Measurements from ENCODE around the gene TFDP2.
"Not testable (repeated sequence)": the region's sequence is repeated elsewhere in the genome, so short reads cannot be mapped to it uniquely, and the experiment has no call there.

TFDP2 gene

DNA sequence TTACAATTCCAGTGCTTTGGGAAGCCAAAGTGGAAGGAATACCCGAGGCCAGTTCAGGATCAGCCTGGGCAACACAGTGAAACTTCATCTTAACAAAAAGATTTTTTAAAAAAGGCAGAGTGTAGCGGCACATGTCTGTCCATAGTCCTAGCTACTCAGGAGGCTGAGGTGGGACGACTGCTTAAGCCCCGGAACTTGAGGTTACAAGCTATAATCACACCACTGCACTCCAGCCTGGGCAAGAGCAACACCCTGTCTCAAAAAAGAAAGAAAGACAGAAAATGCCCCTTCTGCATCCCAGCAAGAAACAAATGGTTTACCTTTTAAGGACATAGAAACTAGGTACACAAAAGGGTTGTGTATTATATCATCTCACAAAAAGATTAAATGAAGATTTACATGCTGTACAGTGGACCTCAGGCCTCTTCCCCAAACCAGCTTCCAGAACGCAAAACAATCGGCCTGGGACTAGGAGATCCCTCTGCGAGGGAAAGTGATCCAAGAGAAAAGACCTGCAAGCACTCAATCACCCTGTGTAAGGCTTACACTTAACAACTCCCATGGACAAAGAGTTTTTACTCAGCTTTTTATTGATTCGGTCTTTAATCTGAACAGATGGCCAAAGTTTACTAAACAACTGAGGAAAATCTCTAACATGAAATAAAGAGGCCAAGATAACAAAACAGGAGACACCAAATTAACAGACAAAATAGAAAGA is 21.2 kb downstream of the TFDP2 start:
- no peak for DNase-seq (ENCODE audit: low read depth in 2 of 2)

- DNase-seq (ENCODE audit: low read depth in 2 of 2), result no peak
These were observed 25.1 kb downstream of the TFDP2 start for GRCh38 chr3:142124243-142124642.

DNA sequence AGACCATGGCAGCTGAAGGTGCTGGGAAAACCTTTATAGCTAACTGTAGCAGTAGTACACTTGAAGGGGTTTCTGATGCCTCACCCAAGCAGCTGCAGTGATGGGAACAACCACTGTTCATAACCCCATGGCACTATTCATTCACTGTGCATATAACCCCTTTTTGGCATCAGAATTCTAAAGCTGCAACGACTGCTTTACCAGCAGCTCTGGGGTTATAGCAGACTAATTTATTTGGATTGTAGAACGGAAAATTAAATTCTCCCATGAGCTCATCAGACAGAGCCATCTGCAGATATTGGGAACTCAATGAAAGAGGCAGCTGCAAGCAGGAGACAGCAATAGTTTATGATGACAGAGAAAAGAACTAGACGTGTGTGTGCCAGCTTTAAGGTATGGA is 28.6 kb downstream of the TFDP2 start:
- no peak for DNase-seq (ENCODE audit: low read depth in 2 of 2)

GRCh38 chr3:142118911-142119310 is 30.4 kb downstream of the TFDP2 start:
- no peak for DNase-seq (ENCODE audit: low read depth in 2 of 2)

GRCh38 chr3:142117056-142117851 is 32.1 kb downstream of the TFDP2 start:
- DNase-seq (ENCODE audit: low read depth in 2 of 2), result no peak

GRCh38 chr3:142115867-142116668 is 33.3 kb downstream of the TFDP2 start:
- DNase-seq (ENCODE audit: low read depth in 2 of 2), result no peak

- DNase-seq (ENCODE audit: low read depth in 2 of 2), result no peak
These were observed 36.7 kb downstream of the TFDP2 start for GRCh38 chr3:142112601-142113000.

DNA sequence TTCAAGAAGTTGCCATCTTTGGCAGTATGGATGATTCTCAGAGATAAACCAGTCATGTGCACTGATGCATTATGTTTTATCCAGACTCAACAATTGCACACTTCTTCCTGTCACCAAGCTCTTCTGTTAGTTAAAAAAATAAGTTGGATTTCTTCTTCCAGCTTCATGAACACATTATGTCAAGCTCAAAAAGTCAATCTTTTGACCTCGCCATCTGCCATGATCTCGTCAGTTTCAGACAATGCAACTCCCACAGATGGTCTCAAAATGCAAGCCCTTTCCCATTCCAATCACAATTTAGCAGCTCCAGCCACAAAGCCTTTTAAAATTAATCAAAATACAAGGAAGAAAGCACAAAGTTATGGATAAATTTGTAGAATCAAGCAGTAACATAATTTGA is 42.8 kb downstream of the TFDP2 start:
- DNase-seq (ENCODE audit: low read depth in 2 of 2), result no peak

DNA sequence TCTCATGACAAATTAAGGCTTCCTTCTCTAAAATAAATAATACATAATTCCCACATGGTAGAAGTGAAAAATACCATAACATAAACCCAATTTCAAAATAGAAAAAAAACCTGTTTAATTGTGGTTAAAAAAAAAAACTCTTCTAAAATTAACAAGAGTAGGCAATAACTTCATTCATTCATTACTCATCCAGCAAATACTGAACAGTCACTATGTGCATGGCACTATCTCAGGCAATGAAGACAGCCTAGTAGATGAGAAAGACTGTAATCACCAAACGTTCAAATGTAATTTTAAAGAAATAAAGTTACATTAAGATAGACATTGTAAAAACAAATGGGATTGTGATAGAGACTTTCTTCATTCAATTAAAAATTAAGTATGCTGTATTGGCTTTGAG is 43.4 kb downstream of the TFDP2 start:
- no peak for DNase-seq (ENCODE audit: low read depth in 2 of 2)

GRCh38 chr3:142104763-142105162 is 44.6 kb downstream of the TFDP2 start:
- DNase-seq (ENCODE audit: low read depth in 2 of 2), result no peak

- no peak for DNase-seq (ENCODE audit: low read depth in 2 of 2)
These were observed 50.4 kb downstream of the TFDP2 start for GRCh38 chr3:142098964-142099363.

GRCh38 chr3:142097099-142097843 is 52.1 kb downstream of the TFDP2 start:
- no peak for DNase-seq (ENCODE audit: low read depth in 2 of 2)

- no peak for DNase-seq (ENCODE audit: low read depth in 2 of 2)
These were observed 53.5 kb downstream of the TFDP2 start for GRCh38 chr3:142095841-142096240.

DNA sequence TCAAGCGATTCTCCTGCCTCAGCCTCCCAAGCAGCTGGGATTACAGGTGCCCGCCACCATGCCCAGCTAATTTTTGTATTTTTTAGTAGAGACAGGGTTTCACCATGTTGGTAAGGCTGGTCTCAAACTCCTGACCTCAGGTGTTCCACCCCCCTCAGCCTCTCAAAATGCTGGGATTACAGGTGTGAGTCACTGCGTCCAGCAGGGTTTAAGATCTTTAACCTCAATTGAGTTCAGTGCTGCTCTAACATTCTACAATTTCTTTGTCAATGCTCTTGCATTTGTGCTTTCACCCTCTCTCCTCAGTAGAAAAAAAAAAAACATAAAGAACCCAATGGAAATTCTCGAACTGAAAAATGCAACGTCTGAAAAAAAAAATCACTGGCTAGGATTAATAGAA is 60.4 kb downstream of the TFDP2 start:
- DNase-seq (ENCODE audit: low read depth in 2 of 2), result not testable (repeated sequence)

GRCh38 chr3:142088522-142088921 is 60.8 kb downstream of the TFDP2 start:
- no peak for DNase-seq (ENCODE audit: low read depth in 2 of 2)

- DNase-seq (ENCODE audit: low read depth in 2 of 2), result no peak
These were observed 61.7 kb downstream of the TFDP2 start for GRCh38 chr3:142087676-142088075.

DNA sequence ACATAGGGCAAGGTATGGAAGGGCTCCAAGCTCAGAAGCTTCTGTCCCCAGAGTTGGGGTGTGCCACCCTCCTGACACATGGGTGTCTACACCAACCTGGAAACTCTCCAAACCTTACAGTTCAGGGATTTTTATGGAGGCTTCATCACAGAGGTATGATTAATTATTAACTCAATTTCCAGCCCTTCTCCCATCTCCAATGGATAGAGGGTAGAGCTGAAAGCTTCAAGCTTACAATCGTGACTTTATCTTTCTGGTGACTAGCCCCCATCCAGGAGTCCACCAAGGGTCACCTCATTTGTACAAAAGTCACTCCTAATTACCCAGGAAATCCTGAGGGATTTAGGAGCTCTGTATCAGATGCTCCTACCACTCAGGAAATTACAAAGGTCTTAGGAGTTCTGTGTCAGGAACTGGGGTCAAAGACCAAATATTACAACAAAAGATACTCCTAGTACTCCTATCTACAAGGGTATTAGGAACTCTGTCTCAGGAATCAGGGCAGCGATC is 62.7 kb downstream of the TFDP2 start:
- no peak for DNase-seq (ENCODE audit: low read depth in 2 of 2)

DNA sequence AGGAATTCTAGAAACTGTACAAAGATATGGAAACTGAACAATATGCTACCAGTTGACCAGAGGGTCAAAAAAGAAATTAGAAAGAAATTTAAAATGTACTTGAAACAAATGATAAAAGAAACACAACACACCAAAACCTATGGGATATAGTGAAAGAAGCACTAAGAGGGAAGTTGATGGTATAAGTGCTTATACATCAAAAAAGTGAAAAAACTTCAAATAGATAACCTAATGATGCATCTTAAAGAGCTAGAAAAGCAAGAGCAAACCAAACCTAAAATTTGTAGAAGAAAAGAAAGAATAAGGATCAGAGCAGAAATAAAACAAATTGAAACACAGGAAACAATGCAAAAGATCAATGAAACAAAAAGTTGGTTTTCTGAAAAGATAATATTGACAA is 68.2 kb downstream of the TFDP2 start:
- no peak for DNase-seq (ENCODE audit: low read depth in 2 of 2)

DNA sequence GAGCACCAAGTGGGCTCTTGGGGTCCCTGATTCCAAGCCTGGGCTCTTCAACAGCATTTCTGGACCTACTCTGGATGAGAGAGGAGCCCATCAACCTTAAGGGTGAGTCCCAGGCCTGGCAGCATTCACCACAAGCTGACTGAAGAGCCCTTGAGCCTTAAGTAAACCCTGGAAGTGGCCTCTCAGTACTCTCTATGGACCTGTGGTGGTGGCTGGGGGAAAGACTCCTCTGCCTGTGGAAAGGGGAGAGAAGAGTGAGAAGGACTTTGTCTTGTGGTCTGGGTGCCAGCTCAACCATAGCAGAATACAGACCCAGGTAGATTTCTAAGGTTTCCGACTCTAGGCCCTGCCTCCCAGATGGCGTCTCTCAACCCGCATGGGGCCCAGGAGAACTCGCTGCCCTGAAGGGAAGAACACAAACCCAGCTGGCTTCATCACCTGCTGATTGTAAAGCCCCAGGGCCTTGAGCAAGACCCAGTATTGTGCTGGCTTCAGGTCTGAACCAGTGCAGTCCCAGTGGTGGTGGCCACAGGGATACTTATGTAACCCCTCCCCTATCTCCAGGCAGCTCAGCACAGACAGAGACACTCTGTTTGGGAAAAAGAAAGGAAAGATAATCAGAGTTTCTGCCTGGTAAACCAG is 71.4 kb downstream of the TFDP2 start:
- DNase-seq (ENCODE audit: low read depth in 2 of 2), result no peak

DNA sequence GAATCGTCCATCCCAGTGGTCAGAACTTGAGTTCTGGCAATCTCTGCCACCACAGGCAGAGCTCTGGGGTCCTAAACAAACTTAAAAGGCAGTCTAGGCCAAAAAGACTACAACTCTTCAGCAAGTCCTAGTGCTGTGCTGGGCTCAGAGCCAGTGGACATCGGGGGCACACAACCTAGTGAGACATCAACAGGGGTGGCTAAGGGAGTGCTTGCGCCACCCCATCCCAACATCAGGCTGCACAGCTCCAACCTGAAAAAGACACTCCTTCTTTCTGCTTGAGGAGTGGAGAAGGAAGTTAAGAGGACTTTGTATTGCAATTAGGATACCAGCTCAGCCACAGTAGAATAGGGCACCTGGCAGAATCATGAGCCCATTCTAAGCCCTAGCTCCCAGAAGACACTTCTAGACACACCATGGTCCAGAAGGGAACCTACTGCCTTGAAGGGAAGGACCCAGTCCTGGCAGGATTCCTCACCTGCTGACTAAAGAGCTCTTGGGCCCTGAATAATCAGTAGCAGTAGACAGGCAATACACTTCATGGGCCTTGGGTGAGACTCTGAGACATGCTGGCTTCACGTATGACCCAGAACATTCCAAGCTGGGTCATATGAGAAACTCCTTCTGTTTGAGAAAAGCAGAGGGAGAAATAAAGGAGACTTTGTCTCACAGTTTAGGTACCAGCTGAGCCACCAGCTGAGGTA is 72.0 kb downstream of the TFDP2 start:
- DNase-seq (ENCODE audit: low read depth in 2 of 2), result no peak

Data from stimulated activated CD4-positive, alpha-beta T cell treated with anti-CD3 and anti-CD28 coated beads, Interleukin-1b, Interleukin-23, amount 100 ng/mL, for 4 hours (primary cell).